GM23338 (cell line): ENCODE data around the gene PSMB2. TPM values are rescaled to one million over a fixed set of nuclear protein-coding genes. Genes with fewer than 3 reads are reported as not detected.
A peak's percentile ranks its signal among the peaks of the same experiment; 100 is the strongest.

Experiments
- ATAC-seq: fragments of 200-7000 bp; cut with Tn5 transposase; 3 replicates; pipeline ENCODE4 v1.9.1; 2020
- DNase-seq: peaks from one replicate; pipeline ENCODE4 v3.0.0-alpha.2; 2015; ENCODE audit warnings: low spot score
- H2AFZ ChIP-seq: fragments of 200-600 bp; sonication (generic); 2 replicates; pipeline ENCODE4 v1.8.0; 2016; ENCODE audit warnings: antibody characterized with exemption, mild to moderate bottlenecking, moderate library complexity
- H3F3A ChIP-seq: fragments of 200-600 bp; sonication (generic); replicated peaks from 2 replicates; pipeline ENCODE4 v1.8.0; 2017; ENCODE audit warnings: antibody characterized with exemption, mixed run types, low read depth
- H3K27ac ChIP-seq: fragments of 200-600 bp; sonication (generic); 2 replicates; pipeline ENCODE4 v1.6.1; 2016; ENCODE audit warnings: low read depth
- H3K27me3 ChIP-seq: fragments of 200-600 bp; sonication (generic); 2 replicates; pipeline ENCODE4 v1.8.0; 2016; ENCODE audit warnings: mild to moderate bottlenecking, mixed run types, moderate library complexity; ENCODE audit not compliant: insufficient read depth
- H3K36me3 ChIP-seq: fragments of 200-600 bp; sonication (generic); 2 replicates; pipeline ENCODE4 v1.8.0; 2016; ENCODE audit warnings: mild to moderate bottlenecking; ENCODE audit not compliant: insufficient read depth
- H3K4me1 ChIP-seq: fragments of 200-600 bp; sonication (generic); 2 replicates; pipeline ENCODE4 v1.8.0; 2016; ENCODE audit warnings: mild to moderate bottlenecking, moderate library complexity; ENCODE audit not compliant: insufficient read depth
- H3K4me2 ChIP-seq: fragments of 200-600 bp; sonication (generic); 2 replicates; pipeline ENCODE4 v1.7.1; 2017; ENCODE audit warnings: mixed run types
- H3K4me3 ChIP-seq: fragments of 200-600 bp; sonication (generic); 2 replicates; pipeline ENCODE4 v1.6.1; 2016; ENCODE audit warnings: mixed run types
- H3K79me2 ChIP-seq: fragments of 200-600 bp; sonication (generic); replicated peaks from 2 replicates; pipeline ENCODE4 v1.8.0; 2017; ENCODE audit warnings: mild to moderate bottlenecking; ENCODE audit not compliant: insufficient read depth
- H3K9me2 ChIP-seq: fragments of 200-600 bp; sonication (generic); 2 replicates; pipeline ENCODE4 v1.8.0; 2017; ENCODE audit not compliant: insufficient read depth
- H4K20me1 ChIP-seq: fragments of 200-600 bp; sonication (generic); replicated peaks from 2 replicates; pipeline ENCODE4 v1.8.0; 2017; ENCODE audit warnings: mild to moderate bottlenecking; ENCODE audit not compliant: insufficient read depth
- H3K27ac Mint-ChIP-seq: 2 replicates; pipeline ENCODE4 v1.8.0; 2020; ENCODE audit warnings: inconsistent platforms, mild to moderate bottlenecking, moderate library complexity, mixed read lengths
- H3K27me3 Mint-ChIP-seq: 3 replicates; pipeline ENCODE4 v1.8.0; 2022; ENCODE audit warnings: low read depth, mild to moderate bottlenecking, moderate library complexity, mixed read lengths, inconsistent platforms; ENCODE audit not compliant: insufficient read depth, poor library complexity
- H3K36me3 Mint-ChIP-seq: 3 replicates; pipeline ENCODE4 v1.8.0; 2021; ENCODE audit warnings: low read depth, mild to moderate bottlenecking, inconsistent platforms, moderate library complexity, mixed read lengths
- H3K4me1 Mint-ChIP-seq: 3 replicates; pipeline ENCODE4 v1.8.0; 2020; ENCODE audit warnings: mild to moderate bottlenecking, inconsistent platforms, mixed read lengths
- H3K4me3 Mint-ChIP-seq: 3 replicates; pipeline ENCODE4 v1.8.0; 2021; ENCODE audit warnings: moderate library complexity, mild to moderate bottlenecking, inconsistent platforms, mixed read lengths
- H3K9me3 Mint-ChIP-seq: 3 replicates; pipeline ENCODE4 v1.8.0; 2020; ENCODE audit warnings: moderate library complexity, mild to moderate bottlenecking, inconsistent platforms, mixed read lengths
- CREB1 ChIP-seq: fragments of 250-450 bp; sonication (Bioruptor Pico); IDR thresholded peaks from 2 replicates; pipeline ENCODE4 v1.5.0; 2020; ENCODE audit warnings: low read depth, mild to moderate bottlenecking, moderate library complexity
- EZH2 ChIP-seq: fragments of 200-600 bp; sonication (generic); IDR thresholded peaks from one replicate; pipeline ENCODE4 v1.8.0; 2017; ENCODE audit warnings: antibody characterized with exemption, mild to moderate bottlenecking, low read depth; ENCODE audit not compliant: unreplicated experiment
- EZH2phosphoT487 ChIP-seq: fragments of 200-600 bp; sonication (generic); IDR thresholded peaks from one replicate; pipeline ENCODE4 v1.8.1; 2018; ENCODE audit warnings: antibody characterized with exemption; ENCODE audit not compliant: unreplicated experiment
- JUNB ChIP-seq: IDR thresholded peaks from one replicate; pipeline ENCODE4 v1.6.1; 2016; ENCODE audit warnings: antibody characterized with exemption; ENCODE audit not compliant: unreplicated experiment
- NANOG ChIP-seq: IDR thresholded peaks from 2 replicates; pipeline ENCODE4 v1.6.1; 2016; ENCODE audit warnings: antibody characterized with exemption, borderline replicate concordance
- POLR2AphosphoS5 ChIP-seq: IDR thresholded peaks from 2 replicates; pipeline ENCODE4 v1.6.1; 2016; ENCODE audit warnings: antibody characterized with exemption, low read depth
- STAT1 ChIP-seq: IDR thresholded peaks from one replicate; pipeline ENCODE4 v1.6.1; 2016; ENCODE audit warnings: antibody characterized with exemption; ENCODE audit not compliant: unreplicated experiment
- ZNF114 ChIP-seq: fragments of 250-450 bp; sonication (Bioruptor Pico); IDR thresholded peaks from 2 replicates; pipeline ENCODE4 v1.5.0; 2020; ENCODE audit warnings: mild to moderate bottlenecking, moderate library complexity
- ZNF331 ChIP-seq: fragments of 250-450 bp; sonication (Bioruptor Pico); IDR thresholded peaks from 2 replicates; pipeline ENCODE4 v1.5.0; 2020; ENCODE audit warnings: low read depth, mild to moderate bottlenecking, moderate library complexity
- polyA plus RNA-seq: library from polyadenylated mRNA; unstranded; fragments of >200 nt; fragmentation: Nextera tagmentation; extraction: Ambion mirVana; gene quantifications from 2 replicates; pipeline ENCODE4 v1.2.1, GENCODE V29; 2016
- total RNA-seq: library from RNA; depleted of rRNA; stranded (reverse); fragments of >200 nt; shearing (Covaris generic); gene quantifications from 2 replicates; pipeline ENCODE4 v1.2.3, GENCODE V29; 2014
- TF ChIP-seq, protein P1 (sequence below): IDR thresholded peaks from one replicate; pipeline ENCODE4 v1.6.1; 2018; ENCODE audit warnings: antibody characterized with exemption; ENCODE audit not compliant: unreplicated experiment
- TF ChIP-seq, protein P2 (sequence below), 2 experiments: fragments of 200-600 bp in 1 of 2; sonication (generic) in 1 of 2; conservative IDR thresholded peaks; 2 replicates each; pipeline versions ENCODE4 v1.5.1 to v1.6.1; 2016 to 2017; ENCODE audit warnings: antibody characterized with exemption in 2 of 2, low read depth in 2 of 2, mild to moderate bottlenecking in 2 of 2, moderate library complexity in 1 of 2
- TF ChIP-seq, protein P3 (sequence below): IDR thresholded peaks from 2 replicates; pipeline ENCODE4 v1.6.1; 2016; ENCODE audit warnings: antibody characterized with exemption

Gene PSMB2
- total and polyA plus RNA-seq, 2 experiments from 2014 or later, result 68.2 to 147 TPM

DNA sequence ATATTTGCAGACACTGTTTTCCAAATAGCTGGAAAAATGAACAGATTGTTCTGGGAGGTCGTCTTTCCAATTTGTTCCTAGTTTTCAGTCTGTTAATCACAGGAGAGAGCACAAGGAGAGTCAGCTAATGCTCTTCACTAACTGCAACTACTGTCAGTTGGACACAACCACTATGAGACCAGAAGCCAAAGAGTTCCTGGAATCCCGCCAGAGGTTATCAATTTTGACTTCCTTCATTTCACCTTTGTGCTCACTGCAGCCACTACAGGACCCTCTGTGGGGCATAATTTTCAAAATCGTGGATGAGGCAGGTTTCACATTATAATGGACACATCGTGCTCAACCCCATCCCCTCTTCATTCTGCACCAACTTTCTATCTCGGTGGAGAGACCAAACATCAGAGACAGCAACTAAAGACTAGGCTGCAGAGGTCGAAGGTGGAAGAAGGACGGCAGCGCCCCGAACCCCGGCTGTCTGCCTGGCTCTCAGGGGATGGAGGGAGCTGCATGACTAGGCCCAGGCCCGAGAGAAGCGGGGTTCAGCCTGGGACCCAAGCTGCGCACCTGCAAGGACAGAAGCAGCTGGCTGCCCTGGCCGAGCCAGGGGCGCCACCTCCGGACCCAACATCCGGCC lies 84.7 kb downstream of the PSMB2 start:
- no peak for DNase-seq
- peaks cover 17% of the 10 kb centered on the region for H3K27me3 Mint-ChIP-seq
- H3K9me2 ChIP-seq, result no peaks in the 10 kb centered on the region
- no peak for ATAC-seq
- H3K27ac ChIP-seq, result peak overlapping the region; percentile 93
- peaks cover 3% of the 10 kb centered on the region; the same call in 1 of the 3 replicates for H3K9me3 Mint-ChIP-seq
- H3K27me3 ChIP-seq, result no peaks in the 10 kb centered on the region
- H3K4me3 ChIP-seq, result peak overlapping the region; percentile 91
- H3K4me2 ChIP-seq, result peak overlapping the region; percentile 71
- no peak overlapping the region for H2AFZ ChIP-seq
- peaks cover 45% of the 10 kb centered on the region for H3K79me2 ChIP-seq
- peaks cover 39% of the 10 kb centered on the region for H3K36me3 Mint-ChIP-seq
- peaks cover 48% of the 10 kb centered on the region for H3K4me1 Mint-ChIP-seq
- H3K27ac Mint-ChIP-seq, result peak overlapping the region; percentile 93; the same call in 1 of the 2 replicates
- H3K4me3 Mint-ChIP-seq, result peak overlapping the region; percentile 98
- no peaks in the 10 kb centered on the region; the same call in 1 of the 2 replicates for H4K20me1 ChIP-seq
- H3K4me1 ChIP-seq, result peaks cover 34% of the 10 kb centered on the region
- peaks cover 6% of the 10 kb centered on the region; the same call in 1 of the 2 replicates for H3K36me3 ChIP-seq
- H3F3A ChIP-seq, result peaks cover 13% of the 10 kb centered on the region
- no peak for TF ChIP-seq CREB1 (CRISPR knock-in tag)

DNA sequence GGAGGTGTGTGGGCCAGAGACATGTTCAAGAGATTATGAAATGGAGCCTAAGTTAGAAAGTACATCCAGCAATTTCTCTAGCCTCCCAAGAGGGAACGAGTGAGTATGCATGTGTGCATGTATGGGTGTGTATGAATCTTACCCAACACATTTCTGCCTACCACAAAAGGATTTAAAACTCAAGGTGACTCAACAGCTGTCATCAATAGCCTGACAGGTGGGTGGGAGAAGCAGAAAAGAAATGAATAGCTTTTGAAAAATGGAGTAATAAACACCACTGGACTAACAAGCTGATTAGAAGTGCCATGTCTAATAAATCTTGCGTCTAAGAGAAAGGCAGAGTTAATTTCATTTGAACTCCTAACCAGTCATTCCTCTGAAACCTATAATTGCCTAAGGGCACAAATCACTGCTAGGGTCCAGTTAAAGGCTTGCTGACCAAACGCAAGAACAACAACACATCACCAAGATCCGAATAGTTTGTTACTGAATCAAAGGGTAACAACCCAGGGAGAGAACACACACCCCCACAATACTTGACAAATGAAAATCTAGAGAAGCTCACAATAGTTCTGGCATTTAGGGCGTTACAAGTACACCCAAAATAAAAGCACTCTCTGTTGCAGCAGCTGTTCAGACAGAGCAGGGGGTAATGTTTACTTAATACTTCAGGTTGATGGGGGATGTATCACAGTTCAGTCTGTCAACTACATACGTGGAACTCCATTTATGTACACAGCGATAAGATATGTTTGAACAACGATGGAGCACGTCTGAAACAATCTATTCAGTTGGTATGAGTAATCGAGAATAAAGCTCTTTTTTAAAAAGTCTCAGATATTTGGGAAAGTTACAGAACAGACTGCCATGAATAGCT lies 85.5 kb downstream of the PSMB2 start:
- Mint-ChIP-seq H3K27ac (peak overlapping the region; percentile 93), H3K27me3 (peaks cover 14% of the 10 kb centered on the region), H3K4me1 (peaks cover 49% of the 10 kb centered on the region), H3K36me3 (peaks cover 35% of the 10 kb centered on the region), H3K4me3 (peak overlapping the region; percentile 98), H3K9me3 (peaks cover 3% of the 10 kb centered on the region; the same call in 1 of the 3 replicates)
- Histone ChIP-seq H3K27ac (peak overlapping the region; percentile 93), H3K4me1 (peaks cover 34% of the 10 kb centered on the region), H3K4me3 (peak overlapping the region; percentile 91), H3K4me2 (peak overlapping the region; percentile 71), H3K79me2 (peaks cover 52% of the 10 kb centered on the region), H3K27me3 (no peaks in the 10 kb centered on the region), H3F3A (peaks cover 13% of the 10 kb centered on the region), H4K20me1 (no peaks in the 10 kb centered on the region), H3K9me2 (no peaks in the 10 kb centered on the region), H3K36me3 (peaks cover 7% of the 10 kb centered on the region; the same call in 1 of the 2 replicates), H2AFZ (no peak overlapping the region)
- ATAC-seq, result no peak
- DNase-seq, result no peak
- TF ChIP-seq ZNF331 (no peak), CREB1 (CRISPR knock-in tag) (no peak), POLR2AphosphoS5 (no peak), NANOG (no peak), STAT1 (no peak), EZH2 (no peak), JUNB (no peak), EZH2phosphoT487 (no peak), ZNF114 (CRISPR knock-in tag) (no peak)
- TF ChIP-seq, protein P1, sequence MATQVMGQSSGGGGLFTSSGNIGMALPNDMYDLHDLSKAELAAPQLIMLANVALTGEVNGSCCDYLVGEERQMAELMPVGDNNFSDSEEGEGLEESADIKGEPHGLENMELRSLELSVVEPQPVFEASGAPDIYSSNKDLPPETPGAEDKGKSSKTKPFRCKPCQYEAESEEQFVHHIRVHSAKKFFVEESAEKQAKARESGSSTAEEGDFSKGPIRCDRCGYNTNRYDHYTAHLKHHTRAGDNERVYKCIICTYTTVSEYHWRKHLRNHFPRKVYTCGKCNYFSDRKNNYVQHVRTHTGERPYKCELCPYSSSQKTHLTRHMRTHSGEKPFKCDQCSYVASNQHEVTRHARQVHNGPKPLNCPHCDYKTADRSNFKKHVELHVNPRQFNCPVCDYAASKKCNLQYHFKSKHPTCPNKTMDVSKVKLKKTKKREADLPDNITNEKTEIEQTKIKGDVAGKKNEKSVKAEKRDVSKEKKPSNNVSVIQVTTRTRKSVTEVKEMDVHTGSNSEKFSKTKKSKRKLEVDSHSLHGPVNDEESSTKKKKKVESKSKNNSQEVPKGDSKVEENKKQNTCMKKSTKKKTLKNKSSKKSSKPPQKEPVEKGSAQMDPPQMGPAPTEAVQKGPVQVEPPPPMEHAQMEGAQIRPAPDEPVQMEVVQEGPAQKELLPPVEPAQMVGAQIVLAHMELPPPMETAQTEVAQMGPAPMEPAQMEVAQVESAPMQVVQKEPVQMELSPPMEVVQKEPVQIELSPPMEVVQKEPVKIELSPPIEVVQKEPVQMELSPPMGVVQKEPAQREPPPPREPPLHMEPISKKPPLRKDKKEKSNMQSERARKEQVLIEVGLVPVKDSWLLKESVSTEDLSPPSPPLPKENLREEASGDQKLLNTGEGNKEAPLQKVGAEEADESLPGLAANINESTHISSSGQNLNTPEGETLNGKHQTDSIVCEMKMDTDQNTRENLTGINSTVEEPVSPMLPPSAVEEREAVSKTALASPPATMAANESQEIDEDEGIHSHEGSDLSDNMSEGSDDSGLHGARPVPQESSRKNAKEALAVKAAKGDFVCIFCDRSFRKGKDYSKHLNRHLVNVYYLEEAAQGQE, result no peak
- TF ChIP-seq, protein P2, sequence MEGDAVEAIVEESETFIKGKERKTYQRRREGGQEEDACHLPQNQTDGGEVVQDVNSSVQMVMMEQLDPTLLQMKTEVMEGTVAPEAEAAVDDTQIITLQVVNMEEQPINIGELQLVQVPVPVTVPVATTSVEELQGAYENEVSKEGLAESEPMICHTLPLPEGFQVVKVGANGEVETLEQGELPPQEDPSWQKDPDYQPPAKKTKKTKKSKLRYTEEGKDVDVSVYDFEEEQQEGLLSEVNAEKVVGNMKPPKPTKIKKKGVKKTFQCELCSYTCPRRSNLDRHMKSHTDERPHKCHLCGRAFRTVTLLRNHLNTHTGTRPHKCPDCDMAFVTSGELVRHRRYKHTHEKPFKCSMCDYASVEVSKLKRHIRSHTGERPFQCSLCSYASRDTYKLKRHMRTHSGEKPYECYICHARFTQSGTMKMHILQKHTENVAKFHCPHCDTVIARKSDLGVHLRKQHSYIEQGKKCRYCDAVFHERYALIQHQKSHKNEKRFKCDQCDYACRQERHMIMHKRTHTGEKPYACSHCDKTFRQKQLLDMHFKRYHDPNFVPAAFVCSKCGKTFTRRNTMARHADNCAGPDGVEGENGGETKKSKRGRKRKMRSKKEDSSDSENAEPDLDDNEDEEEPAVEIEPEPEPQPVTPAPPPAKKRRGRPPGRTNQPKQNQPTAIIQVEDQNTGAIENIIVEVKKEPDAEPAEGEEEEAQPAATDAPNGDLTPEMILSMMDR (conservative IDR thresholded peaks at IDR 0.05; ENCODE audit: low read depth in 2 of 2), result no peak
- TF ChIP-seq, protein P3, sequence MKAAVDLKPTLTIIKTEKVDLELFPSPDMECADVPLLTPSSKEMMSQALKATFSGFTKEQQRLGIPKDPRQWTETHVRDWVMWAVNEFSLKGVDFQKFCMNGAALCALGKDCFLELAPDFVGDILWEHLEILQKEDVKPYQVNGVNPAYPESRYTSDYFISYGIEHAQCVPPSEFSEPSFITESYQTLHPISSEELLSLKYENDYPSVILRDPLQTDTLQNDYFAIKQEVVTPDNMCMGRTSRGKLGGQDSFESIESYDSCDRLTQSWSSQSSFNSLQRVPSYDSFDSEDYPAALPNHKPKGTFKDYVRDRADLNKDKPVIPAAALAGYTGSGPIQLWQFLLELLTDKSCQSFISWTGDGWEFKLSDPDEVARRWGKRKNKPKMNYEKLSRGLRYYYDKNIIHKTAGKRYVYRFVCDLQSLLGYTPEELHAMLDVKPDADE, result no peak
